HG03039 (cell line): ENCODE results near the gene AP3D1.
A peak's percentile ranks its signal among the peaks of the same experiment; 100 is the strongest.

Source experiments
- ATAC-seq: cut with Tn5 transposase; IDR thresholded peaks from one replicate; pipeline ENCODE4 v1.9.1; 2021; ENCODE audit warnings: mild to moderate bottlenecking, moderate library complexity; ENCODE audit not compliant: unreplicated experiment

Gene AP3D1

DNA sequence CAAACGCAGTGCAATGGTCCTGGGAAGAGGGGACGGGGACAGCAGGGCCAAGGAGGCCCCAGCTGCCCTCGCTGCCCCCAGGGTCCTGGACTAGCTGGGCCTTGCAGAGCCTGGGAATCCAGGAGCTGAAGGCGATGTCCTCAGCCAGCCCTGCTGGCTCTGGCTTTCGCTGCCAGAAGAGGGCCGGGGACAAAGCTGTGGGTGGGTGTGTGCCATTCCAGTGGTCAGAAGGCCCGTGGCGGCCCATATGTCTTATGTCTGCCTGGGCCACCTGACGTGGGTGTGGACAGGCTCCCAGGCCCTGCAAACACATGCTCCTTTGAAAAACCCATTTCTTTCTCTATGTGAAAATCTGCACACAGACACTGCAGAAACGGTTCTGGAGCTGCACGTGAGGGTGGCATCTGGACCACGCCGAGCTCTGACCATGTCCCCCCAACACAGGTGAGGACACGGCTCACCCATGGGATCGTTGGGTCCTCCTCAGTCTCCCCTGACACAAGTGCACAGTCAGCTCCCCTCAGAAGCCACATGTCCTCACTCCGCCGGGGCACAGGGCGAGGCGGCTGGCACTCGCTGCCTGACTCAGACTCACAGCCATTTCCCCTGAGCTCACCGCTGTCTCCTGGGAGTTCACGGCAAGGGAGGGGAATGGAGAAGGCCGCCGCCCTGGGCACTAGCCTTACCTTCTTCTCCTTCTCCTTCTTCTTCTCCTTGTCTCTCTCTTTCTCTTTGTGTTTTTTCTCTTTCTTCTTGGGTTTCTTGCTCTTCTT, 37.7 kb downstream of the AP3D1 start:
- ATAC-seq = no peak

DNA sequence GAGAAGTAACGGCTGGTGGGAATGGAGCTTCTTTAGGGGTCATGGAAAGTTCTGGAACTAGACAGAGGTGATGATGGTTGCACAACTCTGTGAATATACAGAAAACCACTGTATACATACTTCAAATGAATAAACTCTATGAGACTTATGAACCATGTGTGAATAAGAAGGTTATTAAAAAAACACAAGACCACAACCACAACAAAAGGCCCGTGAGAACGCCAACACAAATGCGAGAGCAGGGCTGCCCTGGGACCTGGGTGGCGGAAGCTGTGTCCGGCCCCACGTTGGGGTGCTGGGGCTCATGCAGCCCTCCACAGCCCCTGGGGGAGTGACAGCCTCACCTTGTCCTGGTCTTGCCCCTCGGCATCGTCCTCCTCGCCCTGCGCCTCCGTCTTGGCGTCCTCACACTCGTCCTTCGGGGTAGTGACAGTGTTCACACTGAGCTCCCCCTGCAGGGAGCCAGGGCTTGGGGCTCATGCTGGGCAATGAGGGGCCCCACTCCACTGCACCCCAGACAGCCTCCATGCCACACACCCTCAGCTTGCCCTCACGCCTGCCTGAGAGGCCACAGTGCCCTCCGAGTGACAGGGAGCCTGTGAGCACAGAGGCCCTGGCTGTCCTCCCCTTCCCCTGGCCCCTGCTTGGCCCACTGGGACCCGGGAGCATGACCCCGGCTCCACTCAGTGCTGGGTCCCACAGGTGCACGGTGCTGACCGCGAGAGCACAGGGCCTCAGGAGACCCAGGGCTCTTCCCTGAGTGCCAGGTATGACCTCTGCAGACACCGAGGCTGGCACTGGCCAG, 38.6 kb downstream of the AP3D1 start:
- no peak for ATAC-seq

DNA sequence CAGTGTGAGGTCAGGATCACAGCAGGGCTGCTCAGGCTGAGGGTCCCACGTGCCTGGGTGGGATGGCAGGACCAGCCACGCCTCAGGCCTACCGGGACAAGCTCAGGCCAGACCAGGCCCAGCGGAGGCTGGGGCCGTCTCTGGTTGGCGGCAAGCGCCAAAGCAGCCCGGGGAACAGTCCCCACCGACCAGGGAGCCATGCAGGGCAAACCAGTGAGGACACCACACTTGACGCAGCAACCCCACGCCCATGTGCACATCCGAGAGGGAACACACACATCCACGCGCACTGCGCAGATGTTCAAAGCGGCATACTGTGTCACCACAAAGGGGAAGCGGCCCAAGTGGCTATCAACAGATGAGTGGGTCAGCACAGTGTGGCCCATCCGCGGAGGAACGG, 39.5 kb downstream of the AP3D1 start:
- ATAC-seq = no peak

DNA sequence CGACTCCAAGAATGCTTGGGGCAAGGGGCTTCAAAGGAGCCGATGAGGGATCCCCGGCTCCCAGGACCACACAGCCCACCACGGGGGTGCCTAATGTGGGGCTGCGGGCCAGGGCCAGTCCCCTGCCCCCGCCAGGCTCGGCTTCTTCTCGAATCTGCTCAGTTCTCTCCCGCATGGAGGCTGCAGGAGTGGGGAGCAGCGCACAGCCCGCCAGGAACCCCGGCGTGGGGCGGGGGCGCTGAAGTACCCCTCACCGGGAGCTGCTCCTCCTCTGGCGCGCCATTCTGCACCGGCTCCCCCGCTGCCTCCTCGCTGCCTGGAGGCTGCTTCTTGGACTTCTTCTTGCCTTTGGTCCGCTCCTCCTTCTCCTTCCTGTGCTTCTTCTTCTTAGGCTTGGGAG, 39.9 kb downstream of the AP3D1 start:
- ATAC-seq = no peak

DNA sequence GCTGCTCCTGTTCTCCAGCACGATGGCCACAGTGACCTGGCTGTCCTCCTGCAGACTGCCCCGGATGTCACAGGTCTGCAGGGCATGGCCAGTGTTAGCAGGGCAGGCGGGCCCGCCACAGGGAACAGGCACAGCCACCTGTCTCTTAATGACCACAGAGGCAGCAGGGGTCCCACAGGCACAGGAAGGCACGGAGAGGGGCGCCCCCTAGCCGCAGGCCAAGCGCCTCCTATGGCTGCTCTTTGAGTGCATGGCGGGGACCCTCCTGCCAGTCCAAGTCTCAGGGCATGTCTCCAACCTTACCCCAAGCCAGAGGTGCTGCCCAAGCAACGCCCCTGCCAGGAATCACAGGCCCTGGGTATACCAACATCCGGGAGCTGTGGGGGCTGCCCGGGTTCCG, 40.5 kb downstream of the AP3D1 start:
- no peak for ATAC-seq

DNA sequence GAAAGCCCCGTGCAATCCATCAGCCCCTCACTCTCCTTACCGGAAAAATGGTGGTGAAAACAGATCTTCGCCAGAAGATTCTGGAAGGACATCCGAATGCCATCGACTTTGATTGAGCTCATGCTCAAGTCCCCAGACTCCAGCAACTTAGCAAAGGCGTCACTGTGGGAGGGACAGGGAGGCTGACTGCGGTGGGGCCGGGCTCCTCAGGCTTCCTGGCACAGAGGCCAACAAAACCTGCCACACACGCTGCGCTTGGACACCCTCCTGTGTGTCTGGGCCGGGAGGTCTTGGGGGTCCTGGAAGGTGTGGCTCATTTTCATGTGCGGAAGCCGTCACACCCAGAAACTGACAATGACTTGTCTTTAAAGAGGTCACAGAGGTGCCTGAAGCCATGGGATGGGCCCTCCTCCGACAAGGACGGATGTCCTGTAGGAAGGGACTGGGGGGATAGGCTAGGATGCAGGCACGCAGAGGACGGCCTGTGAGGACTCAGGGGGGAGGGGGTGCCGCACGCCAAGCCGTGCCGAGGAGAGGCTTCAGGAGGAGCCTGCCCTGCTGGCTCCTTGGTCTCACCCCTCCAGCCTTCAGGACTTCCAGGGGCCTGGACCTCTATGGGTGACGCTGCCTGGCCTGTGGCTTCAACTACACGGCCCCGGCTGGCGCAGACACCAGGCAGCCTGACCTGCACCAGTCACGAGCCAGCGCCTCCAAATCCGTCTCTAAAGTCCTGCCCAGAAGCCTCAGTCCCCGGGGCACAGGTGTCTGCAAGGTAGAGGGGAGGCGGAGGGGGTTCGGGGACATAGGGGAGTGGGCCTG, 42.1 kb downstream of the AP3D1 start:
- no peak for ATAC-seq

DNA sequence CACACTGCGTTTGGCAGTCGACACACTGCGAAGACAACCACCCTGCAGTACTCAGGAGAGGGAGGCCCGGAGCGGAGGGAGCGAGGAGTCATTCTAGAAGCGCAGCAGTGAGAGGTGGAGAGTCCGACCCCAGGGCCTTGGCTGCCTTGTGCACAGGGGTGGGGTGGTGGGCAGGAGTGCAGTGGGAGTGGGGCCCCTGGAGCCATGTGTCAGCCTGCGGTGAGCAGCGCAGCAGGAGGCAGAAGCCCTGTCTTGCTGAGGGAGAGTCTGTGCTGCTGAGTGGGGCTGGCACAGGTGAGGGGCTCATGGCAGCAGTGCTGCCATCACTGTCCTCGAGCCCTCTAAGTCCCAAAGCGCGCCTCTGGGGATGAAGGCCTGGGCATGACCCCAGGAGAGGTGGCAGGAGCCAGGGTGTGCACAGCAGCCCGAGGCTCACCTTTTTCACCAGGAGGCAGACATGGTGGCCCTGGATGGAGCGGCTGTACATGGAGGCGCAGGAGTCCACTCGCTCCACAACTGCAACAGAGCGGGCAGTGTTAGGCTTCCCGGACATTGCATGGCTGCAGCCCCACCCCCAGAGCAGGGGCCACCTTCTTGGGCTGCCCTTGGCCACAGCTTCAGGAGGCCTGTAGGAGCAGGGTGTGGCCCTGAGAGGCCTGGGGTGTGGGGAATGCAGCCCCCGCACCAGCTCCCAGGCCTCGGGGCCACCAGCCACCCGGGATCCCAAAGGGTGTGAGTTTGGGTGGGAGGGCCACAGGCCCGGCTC, 42.9 kb downstream of the AP3D1 start:
- no peak for ATAC-seq

DNA sequence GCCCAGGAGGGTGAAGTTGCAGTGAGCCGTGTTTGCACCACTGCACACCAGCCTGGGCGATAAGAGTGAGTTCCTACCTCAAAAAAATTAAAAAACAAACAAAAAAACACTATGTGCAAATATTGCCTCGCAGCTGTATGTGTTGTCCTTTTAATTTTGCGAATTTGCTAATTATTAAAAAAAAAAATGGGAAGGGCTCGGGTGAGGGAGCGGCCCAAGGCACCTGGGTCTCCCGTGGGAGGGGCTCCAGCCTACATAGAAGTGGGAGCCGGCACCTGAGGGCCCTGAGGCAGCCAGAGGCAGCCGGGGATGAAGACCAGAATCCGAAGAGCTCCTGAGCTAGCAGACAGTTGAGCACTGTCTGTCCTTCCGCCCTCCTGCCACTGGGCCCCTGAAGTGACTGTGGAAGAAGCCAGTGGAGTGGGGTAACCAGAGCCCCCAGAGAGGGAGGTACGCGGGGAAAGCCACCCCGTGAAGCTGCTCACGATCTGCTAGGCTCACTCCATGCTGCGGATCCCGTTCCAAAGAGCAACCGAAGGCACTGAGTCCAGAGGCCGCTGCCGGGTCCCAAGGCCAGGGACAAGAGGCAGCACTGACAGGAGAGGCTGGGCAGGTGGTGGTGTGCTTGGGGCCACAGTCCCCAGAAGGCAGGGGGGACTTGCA, 48.2 kb downstream of the AP3D1 start:
- ATAC-seq = no peak

DNA sequence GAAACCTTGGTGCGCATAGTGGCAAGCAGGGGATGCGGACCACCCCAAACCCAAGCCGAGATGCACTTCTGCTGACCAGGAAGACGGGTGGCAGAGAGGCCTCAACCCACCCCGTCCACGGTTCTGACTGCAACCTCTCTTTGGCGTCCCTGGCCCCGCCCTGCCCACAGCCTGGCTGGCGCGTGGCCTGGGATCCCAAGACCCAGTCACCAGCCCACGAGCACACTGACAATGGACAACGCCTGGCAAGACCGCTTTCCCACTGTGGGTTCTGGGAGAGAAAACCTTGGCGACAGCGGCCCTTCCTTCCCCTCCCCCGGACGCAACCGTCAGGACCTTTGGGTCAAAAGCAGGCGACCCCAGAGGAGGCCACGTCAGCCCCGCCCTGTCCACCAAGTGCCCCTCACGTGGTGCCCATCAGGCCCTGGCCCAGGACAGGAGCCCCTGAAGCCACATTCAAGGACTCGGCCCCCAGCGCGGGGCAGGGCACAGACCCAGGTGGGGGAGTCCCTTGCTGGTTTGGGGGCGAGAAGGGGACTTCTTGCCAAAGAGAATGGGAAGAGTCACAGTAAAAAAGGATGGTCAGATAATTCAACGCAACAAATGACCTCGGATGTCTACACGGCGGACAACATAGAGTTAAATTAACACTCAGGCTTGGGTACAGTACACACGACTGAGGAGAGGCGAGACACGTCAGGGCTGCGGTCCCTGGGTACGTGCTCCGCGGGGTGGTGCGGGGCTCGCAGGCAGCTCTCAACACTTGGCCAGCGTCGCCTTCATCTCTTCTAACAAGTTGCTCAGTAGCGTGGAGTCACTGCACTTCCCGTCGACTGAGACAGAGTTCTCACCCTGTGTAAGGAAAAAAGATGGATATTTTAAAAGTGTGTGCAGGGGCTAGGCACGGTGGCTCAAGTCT, 49.7 kb downstream of the AP3D1 start:
- no peak for ATAC-seq

DNA sequence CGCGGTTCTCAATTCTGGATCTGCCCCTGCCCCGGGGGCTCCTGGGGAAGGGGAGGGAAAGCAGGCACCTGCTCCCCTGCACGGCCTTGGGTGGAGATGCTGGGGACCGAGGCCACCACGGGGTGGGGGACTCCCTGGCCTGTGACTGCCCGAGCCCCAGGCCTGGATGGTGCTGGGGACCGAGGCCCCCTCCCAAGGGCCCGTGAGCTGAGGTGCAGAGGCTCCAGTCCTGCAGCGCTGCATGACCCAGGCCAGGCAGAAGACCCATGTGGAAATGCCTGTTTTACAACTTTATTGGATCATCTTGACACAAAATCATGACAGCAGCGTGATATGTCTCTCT, 50.7 kb downstream of the AP3D1 start:
- ATAC-seq = no peak

DNA sequence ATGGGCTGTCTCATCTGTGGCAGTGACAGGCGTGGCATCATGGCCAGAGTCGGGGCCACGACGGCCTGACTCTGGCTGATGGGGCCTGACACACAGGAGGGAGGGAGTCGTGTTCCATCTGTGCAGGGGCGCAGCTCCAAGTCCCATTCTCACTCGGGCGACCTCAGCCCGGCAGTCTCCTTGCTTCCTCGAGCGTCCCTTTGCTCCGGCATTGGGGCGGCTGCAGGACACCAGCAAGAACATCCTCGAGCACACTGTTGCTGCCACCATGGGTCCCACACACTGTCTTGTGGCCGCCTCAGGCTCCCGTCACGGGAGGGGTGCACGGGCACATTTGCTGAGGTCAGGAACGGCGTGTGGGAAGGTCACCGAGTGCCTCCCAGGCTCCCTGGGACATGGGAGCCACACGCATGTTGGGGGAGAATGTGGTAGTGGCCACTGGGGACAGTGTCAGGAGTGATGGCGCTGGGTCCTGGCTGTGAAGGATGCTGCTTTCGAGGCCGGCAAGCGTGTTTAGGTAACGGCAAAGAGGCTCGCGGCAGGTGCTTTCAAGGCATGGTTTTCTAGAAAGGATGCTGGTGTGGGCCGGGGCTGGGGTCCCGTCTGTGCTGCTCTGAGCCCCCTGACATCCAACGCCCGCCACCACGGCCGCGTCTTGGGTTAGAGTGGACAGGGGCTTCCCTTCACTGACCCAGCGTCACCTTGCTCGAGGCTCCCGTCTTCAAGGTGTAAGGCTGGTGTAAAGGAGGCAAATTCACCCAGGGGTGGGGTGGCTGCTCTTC, 51.2 kb downstream of the AP3D1 start:
- no peak for ATAC-seq

DNA sequence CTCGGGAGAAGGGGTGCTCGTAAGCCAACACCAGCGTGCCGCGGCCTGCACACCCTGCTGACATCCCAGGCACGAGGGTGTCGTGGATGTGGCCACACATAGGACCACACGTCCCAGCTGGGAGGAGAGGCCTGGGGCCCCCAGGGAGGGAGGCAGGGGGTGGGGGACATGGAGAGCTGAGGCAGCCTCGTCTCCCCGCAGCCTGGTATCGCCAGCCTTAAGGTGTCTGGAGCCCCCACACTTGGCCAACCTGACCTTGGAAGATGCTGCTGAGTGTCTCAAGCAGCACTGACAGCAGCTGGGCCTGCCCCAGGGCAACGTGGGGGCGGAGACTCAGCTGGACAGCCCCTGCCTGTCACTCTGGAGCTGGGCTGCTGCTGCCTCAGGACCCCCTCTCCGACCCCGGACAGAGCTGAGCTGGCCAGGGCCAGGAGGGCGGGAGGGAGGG, 52.3 kb downstream of the AP3D1 start:
- ATAC-seq = no peak

DNA sequence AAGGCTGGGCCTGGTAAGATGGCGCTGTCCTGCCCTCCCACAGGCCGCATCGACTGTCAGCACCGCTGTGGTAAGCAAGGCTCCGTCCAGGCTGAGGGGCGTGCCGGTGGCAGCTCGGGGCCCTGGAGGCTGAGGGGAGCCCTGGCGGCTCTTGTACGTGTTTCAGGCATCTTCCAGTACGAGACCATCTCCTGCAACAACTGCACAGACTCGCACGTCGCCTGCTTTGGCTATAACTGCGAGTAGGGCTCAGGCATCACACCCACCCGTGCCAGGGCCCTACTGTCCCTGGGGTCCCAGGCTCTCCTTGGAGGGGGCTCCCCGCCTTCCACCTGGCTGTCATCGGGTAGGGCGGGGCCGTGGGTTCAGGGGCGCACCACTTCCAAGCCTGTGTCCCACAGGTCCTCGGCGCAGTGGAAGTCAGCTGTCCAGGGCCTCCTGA, 53.5 kb downstream of the AP3D1 start:
- ATAC-seq = no peak

DNA sequence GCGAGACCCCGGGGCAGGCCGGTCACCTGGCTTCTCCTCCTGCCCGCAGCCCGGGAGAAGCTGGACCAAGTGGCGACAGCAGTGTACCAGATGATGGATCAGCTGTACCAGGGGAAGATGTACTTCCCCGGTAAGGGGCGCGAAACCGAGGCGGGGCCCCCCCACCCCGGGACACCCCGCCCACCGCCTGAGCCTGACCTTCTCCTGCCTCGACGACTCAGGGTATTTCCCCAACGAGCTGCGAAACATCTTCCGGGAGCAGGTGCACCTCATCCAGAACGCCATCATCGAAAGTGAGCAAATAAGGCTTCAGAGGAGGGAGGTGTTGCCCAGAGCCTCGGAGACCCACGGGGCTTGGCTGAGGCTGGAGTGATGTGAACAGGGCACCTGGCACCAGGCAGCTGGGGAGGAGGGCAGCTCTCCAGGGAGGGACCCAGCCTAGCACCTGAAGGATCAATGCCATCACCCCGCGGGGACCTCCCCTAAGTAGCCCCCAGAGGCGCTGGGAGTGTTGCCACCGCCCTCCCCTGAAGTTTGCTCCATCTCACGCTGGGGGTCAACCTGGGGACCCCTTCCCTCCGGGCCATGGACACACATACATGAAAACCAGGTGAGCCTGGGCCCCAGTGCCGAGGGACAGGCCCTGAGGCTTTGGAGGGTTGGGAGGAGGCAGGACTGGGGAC, 54.0 kb downstream of the AP3D1 start:
- ATAC-seq = no peak

DNA sequence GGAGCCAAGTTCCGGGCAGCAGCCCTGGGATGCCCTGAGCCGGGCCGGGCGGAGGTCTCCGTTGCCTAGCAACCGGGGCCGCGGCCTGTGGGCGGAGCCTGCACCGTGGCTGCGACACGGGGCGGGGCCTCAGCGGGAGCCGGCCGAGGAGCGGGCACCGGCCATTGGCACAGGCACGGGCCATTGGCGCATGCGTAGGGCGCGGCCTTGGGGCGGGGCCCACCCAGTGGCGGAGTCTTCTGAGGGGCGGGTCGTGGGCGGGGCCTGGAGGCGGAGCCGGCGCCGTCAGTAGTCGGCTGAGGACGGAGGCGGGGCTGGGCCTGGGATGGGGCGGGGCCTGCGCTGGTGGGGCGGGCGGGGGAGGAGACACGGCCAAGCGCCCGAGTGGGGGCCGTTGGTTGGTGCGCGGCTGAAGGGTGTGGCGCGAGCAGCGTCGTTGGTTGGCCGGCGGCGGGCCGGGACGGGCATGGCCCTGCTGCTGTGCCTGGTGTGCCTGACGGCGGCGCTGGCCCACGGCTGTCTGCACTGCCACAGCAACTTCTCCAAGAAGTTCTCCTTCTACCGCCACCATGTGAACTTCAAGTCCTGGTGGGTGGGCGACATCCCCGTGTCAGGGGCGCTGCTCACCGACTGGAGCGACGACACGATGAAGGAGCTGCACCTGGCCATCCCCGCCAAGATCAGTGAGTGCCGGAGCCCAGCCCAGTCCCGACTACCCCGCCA, 54.7 kb downstream of the AP3D1 start, which contains the start of gene IZUMO4:
TSS of gene IZUMO4 (plus strand) at position 436 of the 723 bp plus-strand sequence. CDS start at position 467, 31 bp downstream.
- ATAC-seq = peak; percentile 67

DNA sequence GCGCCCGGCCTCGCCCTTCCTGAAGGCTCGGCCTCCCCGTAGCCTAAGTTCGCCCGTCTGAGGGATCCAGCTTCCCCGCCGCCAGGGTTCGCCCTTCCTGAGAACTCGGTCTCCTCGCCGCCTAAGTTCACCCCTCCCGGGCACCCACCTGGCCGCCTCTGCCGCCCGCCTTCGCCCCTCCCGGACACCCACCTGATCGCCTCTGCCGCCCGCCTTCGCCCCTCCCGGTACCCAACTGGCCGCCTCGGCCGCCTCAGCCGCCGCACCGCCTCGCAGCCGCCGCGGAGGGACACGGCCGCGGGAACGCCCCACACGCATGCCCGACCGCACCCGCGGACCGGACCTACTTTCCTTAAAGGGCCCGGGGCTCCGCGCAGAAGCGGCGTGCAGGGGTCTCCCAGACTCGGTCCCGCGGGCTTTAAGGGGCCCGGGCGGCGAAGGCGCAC, 55.3 kb downstream of the AP3D1 start, which contains the start of gene MOB3A:
TSS of gene MOB3A (minus strand) at position 293 of the 446 bp plus-strand sequence. CDS start 17,766 bp downstream, outside the sequence.
- ATAC-seq = no peak
